Astrocyte of the spinal cord (primary cell): ENCODE measurements around the gene PHKG2.

Experiments used
- DNase-seq: peaks from one replicate; pipeline ENCODE4 v3.0.0; 2011; ENCODE audit warnings: low read depth, low spot score
- H3K4me3 ChIP-seq: 2 replicates; pipeline ENCODE4 v1.5.1; 2011; ENCODE audit warnings: low read depth, mild to moderate bottlenecking, low read length, moderate library complexity
- CTCF ChIP-seq: IDR thresholded peaks from 2 replicates; pipeline ENCODE4 v1.5.1; 2012; ENCODE audit warnings: low read depth, mild to moderate bottlenecking, low read length, inconsistent platforms
- in situ Hi-C: cut with HindIII; loops from 2 replicates; pipeline ENCODE4 v1.10.0; 2017; ENCODE audit warnings: low sequenced_read_pairs

PHKG2 gene

DNA sequence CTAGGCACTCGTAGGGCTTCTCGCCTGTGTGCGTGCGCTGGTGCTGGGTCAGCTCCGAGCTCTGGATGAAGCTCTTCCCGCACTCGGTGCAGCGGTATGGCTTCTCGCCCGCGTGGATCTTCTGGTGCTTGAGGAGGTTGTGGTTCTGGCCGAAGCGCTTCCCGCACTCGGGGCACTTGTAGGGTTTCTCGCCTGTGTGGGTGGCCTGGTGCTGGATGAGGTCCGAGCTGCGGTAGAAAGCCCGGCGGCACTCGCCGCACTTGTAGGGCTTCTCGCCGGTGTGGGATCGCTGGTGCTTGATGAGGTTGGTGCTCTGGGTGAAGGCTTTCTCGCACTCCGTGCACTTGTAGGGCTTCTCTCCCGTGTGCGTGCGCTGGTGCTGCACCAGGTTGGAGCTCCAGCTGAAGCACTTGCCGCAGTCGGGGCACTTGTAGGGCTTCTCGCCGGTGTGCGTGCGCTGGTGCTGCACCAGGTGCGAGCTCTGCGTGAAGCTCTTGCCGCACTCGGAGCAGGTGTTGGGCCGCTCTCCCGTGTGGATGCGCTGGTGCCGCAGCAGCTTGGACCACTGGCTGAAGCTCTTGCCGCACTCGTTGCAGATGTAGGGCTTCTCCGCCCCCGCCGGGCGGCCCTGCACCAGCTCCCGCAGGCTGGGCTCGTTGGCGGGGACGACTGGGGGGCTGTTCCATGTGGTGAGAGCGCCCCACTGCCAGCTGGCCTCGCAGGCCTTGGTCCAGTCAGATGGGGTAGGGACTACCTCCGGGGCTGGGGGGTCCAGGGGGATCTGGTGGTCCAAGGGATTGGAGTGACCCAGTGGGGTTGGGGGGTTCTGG lies 35.3 kb downstream of the PHKG2 start:
- no peak for DNase-seq
- in situ Hi-C loops = loop anchor here (25.0 kb wide), 1 partner anchor 104 kb away; the partner anchor contains the start of genes BCL7C and CTF1
- H3K4me3 ChIP-seq = no peak overlapping the region
- TF ChIP-seq CTCF = no peak

GRCh38 chr16:30784215-30784614 lies 36.0 kb downstream of the PHKG2 start:
- no peak for TF ChIP-seq CTCF
- no peak for DNase-seq
- in situ Hi-C loops = loop anchor here (25.0 kb wide), 1 partner anchor 103 kb away; the partner anchor contains the start of genes BCL7C and CTF1
- no peak overlapping the region for H3K4me3 ChIP-seq

DNA sequence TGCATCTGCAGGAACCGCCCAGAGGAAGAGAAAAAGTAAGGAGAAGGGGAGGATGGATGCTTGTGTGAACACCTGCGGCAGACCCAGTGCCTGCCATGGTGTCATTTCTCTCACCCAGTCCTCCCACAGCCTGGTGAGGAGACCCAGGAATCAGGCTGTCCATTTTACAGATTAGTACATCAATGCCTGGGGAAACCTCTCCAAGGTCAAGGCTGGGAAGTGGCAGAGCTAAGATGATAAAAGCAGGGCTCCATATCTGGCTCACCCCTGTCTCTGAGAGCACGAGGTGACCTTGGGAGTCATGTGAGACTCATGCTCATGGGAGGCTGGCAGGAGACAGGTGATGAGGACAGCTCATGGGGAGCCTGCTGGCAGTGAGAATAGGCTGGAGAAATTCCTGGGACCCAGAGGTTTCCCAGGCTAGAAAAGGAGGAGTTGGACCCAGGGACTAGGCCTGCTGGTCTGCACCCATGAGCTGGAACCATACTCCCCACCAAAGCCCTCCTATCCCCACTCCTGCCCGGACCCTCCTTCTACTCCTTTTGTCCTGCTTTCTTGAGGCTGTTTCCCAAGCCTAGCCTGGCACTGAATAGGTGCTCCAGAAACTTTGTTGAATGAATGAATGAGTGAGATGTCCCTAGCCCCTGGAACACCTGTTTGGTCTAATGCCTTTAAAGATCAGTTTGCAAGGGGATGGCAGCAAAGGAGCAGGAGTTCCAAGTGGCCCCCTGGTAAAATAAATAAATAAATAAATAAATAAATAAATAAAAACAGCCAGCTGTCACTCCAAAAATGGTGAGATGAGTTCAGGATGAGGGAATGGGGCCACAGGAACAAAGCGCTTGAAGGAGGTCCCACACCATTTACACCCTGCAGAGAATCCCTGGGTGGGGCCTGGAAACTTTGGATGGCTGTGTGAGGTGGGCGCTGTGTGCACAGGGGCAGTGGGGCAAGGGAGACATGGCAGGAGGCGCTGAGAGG lies 37.2 kb downstream of the PHKG2 start:
- TF ChIP-seq CTCF = no peak
- H3K4me3 ChIP-seq = peak overlapping the region; percentile 97
- in situ Hi-C loops = loop anchor here (25.0 kb wide), 1 partner anchor 102 kb away; the partner anchor contains the start of genes BCL7C and CTF1
- DNase-seq = no peak

DNA sequence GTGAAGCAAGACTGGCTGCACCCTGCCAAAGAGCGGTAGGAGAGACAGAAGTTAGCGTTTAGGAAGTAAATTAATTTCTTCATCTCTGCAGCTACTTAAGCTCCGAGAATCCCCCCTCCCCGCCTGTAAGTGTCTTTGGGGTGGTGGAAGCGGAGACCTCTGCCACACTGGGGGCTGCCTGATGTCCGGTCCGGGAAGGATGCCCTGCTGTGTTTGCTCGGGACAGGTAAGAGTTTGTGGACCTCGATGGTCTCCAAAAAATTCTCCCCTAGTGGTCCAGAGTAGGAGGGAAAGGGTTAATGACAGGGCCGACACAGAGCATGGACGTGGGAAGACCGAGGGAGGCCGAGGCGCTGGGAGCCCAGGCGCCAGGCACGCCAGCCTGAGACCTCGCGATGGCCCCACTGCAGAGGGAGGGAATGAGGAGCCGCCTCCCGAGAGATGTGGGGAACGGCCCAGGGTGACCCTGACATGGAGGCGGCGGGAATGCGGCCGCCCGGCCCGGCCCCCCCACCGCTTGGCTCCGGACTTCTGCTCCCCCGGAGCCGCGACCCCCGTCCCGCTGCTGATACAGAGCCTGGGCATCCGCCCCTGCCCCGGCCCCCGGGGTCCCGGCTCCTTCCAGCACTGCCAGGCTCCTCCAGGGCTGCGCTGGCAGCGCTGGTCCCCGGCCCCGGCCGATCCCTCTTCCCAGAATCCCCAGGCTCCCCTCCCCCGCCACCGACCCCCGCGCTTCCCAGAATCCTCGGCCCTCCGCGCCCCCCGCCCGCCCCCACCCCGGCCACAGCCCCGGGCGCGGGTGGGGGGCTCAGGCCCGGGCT lies 38.1 kb downstream of the PHKG2 start:
- TF ChIP-seq CTCF = no peak
- peak; percentile 56 for DNase-seq
- in situ Hi-C loops = loop anchor here (25.0 kb wide), 1 partner anchor 101 kb away; the partner anchor contains the start of genes BCL7C and CTF1
- H3K4me3 ChIP-seq = peak overlapping the region; percentile 97

DNA sequence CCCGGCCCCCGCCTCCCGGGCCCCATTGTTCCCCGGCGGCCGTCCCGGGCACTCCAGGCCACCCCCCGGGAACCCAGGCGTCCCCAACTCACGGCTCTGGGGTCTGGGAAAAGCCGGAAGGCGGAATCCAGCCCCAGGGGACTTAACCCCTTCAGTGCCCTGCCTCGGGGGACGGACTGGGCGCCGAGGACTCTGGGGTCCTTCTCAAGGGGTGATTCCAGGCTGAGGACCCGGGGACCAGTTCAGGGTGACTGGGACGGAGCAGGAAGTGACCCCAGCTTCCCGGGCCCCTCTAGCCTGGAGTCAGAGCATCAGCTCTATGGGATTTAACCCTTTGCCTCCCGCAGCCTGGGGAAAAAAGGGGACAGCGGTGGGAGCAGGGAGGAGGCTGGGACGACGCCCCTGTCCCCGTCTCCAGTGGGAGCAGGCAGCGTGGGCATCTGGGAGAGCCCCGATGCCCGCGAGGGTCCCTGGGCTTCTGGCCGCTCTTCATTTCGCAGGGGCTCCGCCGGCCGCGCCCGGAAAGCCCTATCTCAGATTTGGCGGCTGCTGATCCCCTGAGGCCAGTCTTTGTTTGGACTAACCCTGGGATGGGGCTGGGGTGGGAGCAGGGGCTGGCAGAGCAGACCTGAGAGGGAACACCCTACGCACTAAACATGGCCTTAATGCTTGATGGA lies 38.8 kb downstream of the PHKG2 start, which contains the start of gene ZNF629:
Gene ZNF629, minus strand, starts transcription at position 270 of the 677 bp plus-strand sequence. CDS start 2,723 bp downstream, outside the sequence.
- no peak for TF ChIP-seq CTCF
- peak; percentile 71 for DNase-seq
- peak within 1 kb of the TSS; percentile 97 for H3K4me3 ChIP-seq
- in situ Hi-C loops = loop anchor here (25.0 kb wide), 1 partner anchor 100 kb away; the partner anchor contains the start of genes BCL7C and CTF1
